Mesendoderm (in vitro differentiated cells): ENCODE data around the gene AVPR2.

Source experiments
- DNase-seq: peaks from one replicate; pipeline ENCODE4 v3.0.0; 2013
- H2AK5ac ChIP-seq: 2 replicates; pipeline ENCODE4 v1.6.1; 2013; ENCODE audit warnings: low read length, inconsistent platforms
- H2BK120ac ChIP-seq: 2 replicates; pipeline ENCODE4 v1.6.1; 2013; ENCODE audit warnings: low read depth, mild to moderate bottlenecking, low read length, moderate library complexity, mixed read lengths
- H2BK15ac ChIP-seq: replicated peaks from 2 replicates; pipeline ENCODE4 v1.6.1; 2013; ENCODE audit warnings: low read depth, mild to moderate bottlenecking, moderate library complexity
- H2BK5ac ChIP-seq: 2 replicates; pipeline ENCODE4 v1.6.1; 2013; ENCODE audit warnings: low read length, inconsistent platforms
- H3K18ac ChIP-seq: 2 replicates; pipeline ENCODE4 v1.6.1; 2013; ENCODE audit warnings: mild to moderate bottlenecking, low read length, mixed read lengths
- H3K23ac ChIP-seq: one replicate; pipeline ENCODE4 v1.6.1; 2013; ENCODE audit warnings: low read length
- H3K27ac ChIP-seq: 2 replicates; pipeline ENCODE4 v1.5.1; 2013; ENCODE audit warnings: low read depth, mild to moderate bottlenecking, inconsistent platforms, low read length, moderate library complexity
- H3K27me3 ChIP-seq: 2 replicates; pipeline ENCODE4 v1.6.1; 2013; ENCODE audit warnings: low read length, control low read depth, mild to moderate bottlenecking, inconsistent platforms; ENCODE audit not compliant: insufficient read depth, poor library complexity
- H3K36me3 ChIP-seq: 2 replicates; pipeline ENCODE4 v1.6.1; 2013; ENCODE audit warnings: low read length, inconsistent platforms; ENCODE audit not compliant: control insufficient read depth, insufficient read depth
- H3K4ac ChIP-seq: one replicate; pipeline ENCODE4 v1.6.1; 2013; ENCODE audit warnings: low read depth, mild to moderate bottlenecking, low read length, moderate library complexity
- H3K4me1 ChIP-seq: 2 replicates; pipeline ENCODE4 v1.6.1; 2013; ENCODE audit warnings: low read depth, low read length, inconsistent platforms; ENCODE audit not compliant: control insufficient read depth
- H3K4me2 ChIP-seq: 2 replicates; pipeline ENCODE4 v1.6.1; 2013; ENCODE audit warnings: low read length
- H3K4me3 ChIP-seq: 2 replicates; pipeline ENCODE4 v1.5.1; 2013; ENCODE audit warnings: mild to moderate bottlenecking, low read length
- H3K56ac ChIP-seq: one replicate; pipeline ENCODE4 v1.6.1; 2013; ENCODE audit warnings: low read length
- H3K79me1 ChIP-seq: 2 replicates; pipeline ENCODE4 v1.6.1; 2013; ENCODE audit warnings: low read length, inconsistent platforms
- H3K79me2 ChIP-seq: 2 replicates; pipeline ENCODE4 v1.6.1; 2013; ENCODE audit warnings: mild to moderate bottlenecking, low read length; ENCODE audit not compliant: control insufficient read depth, insufficient read depth
- H3K9ac ChIP-seq: 2 replicates; pipeline ENCODE4 v1.6.1; 2013; ENCODE audit warnings: low read length, inconsistent platforms
- H4K5ac ChIP-seq: one replicate; pipeline ENCODE4 v1.6.1; 2013; ENCODE audit warnings: low read length
- H4K8ac ChIP-seq: one replicate; pipeline ENCODE4 v1.6.1; 2013; ENCODE audit warnings: low read depth, mild to moderate bottlenecking, control low read depth, low read length, moderate library complexity
- WGBS: extraction: QIAGEN DNeasy Blood & Tissue Kit; methylation state at CpG from one replicate; pipeline ENCODE4 v1.1.7; 2013; ENCODE audit warnings: low lambda C conversion rate, missing lambda C conversion rate; ENCODE audit not compliant: insufficient coverage; ENCODE audit errors: extremely low coverage; 5-methylcytosine and 5-hydroxymethylcytosine counted together

The AVPR2 gene

DNA sequence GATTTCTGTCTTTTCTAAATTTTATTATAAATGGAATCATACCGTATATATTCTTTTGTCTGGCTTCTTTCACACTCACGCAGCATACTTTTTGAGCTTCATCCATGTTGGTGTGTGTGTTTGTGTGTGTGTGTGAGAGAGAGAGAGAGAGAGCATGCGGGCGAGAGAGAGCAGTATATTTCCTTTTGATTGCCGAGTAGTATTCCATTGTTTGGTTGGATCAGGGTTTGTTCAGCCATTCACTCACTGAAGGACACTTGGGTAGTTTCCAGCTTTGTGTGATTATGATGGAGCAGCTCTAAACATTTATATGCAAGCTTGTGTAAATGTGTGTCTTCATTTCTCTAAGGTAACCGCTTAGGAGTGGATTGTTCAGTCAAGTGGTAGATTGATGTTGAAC is 15.3 kb upstream of the AVPR2 start:
- no CpG with 5 or more reads among the region's 6 CpGs for WGBS
- H3K4me2 ChIP-seq = no peak overlapping the region
- no peak overlapping the region for H3K18ac ChIP-seq
- H3K9ac ChIP-seq = no peak overlapping the region
- H4K8ac ChIP-seq = no peak overlapping the region
- H2AK5ac ChIP-seq = no peak overlapping the region
- H3K27me3 ChIP-seq = no peaks in the 10 kb centered on the region
- H3K79me2 ChIP-seq = peaks cover 2% of the 10 kb centered on the region
- H4K5ac ChIP-seq = no peak overlapping the region
- no peaks in the 10 kb centered on the region for H3K79me1 ChIP-seq
- H3K4me1 ChIP-seq = no peaks in the 10 kb centered on the region
- no peak overlapping the region for H3K23ac ChIP-seq
- H3K4me3 ChIP-seq = no peak overlapping the region
- H3K56ac ChIP-seq = no peak overlapping the region
- no peaks in the 10 kb centered on the region for H3K36me3 ChIP-seq
- H2BK5ac ChIP-seq = no peak overlapping the region
- H2BK120ac ChIP-seq = no peak overlapping the region
- no peak overlapping the region for H2BK15ac ChIP-seq
- no peak for DNase-seq
- H3K4ac ChIP-seq = no peak overlapping the region
- no peak overlapping the region for H3K27ac ChIP-seq

DNA sequence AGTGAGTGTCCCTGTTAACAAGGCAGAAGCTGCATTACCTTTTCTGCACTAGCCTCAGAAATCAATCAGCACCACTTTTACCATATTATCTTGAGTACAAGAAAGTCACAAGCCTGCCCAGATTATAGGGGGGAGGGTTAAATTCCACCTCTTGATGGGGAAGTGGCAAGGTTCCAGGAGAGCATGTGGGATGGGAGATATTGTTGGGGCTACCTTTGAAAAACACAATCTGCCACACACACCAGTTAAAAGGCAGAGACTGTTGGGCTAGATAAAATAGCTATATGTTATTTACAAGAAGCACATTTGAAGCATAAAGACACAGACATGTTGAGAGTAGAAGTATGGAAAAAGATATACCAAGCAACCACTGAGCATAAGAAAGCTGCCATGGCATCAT is 6.6 kb upstream of the AVPR2 start:
- Histone ChIP-seq H3K36me3 (no peaks in the 10 kb centered on the region), H3K56ac (no peak overlapping the region), H3K79me1 (no peaks in the 10 kb centered on the region), H4K5ac (no peak overlapping the region), H3K79me2 (no peaks in the 10 kb centered on the region), H2BK120ac (no peak overlapping the region), H3K4me3 (no peak overlapping the region), H3K23ac (no peak overlapping the region), H3K27me3 (no peaks in the 10 kb centered on the region), H3K4me2 (no peak overlapping the region), H3K18ac (no peak overlapping the region), H2BK15ac (no peak overlapping the region), H4K8ac (no peak overlapping the region), H2BK5ac (no peak overlapping the region), H3K27ac (no peak overlapping the region), H3K9ac (no peak overlapping the region), H3K4me1 (no peaks in the 10 kb centered on the region), H2AK5ac (no peak overlapping the region), H3K4ac (no peak overlapping the region)
- DNase-seq = no peak

DNA sequence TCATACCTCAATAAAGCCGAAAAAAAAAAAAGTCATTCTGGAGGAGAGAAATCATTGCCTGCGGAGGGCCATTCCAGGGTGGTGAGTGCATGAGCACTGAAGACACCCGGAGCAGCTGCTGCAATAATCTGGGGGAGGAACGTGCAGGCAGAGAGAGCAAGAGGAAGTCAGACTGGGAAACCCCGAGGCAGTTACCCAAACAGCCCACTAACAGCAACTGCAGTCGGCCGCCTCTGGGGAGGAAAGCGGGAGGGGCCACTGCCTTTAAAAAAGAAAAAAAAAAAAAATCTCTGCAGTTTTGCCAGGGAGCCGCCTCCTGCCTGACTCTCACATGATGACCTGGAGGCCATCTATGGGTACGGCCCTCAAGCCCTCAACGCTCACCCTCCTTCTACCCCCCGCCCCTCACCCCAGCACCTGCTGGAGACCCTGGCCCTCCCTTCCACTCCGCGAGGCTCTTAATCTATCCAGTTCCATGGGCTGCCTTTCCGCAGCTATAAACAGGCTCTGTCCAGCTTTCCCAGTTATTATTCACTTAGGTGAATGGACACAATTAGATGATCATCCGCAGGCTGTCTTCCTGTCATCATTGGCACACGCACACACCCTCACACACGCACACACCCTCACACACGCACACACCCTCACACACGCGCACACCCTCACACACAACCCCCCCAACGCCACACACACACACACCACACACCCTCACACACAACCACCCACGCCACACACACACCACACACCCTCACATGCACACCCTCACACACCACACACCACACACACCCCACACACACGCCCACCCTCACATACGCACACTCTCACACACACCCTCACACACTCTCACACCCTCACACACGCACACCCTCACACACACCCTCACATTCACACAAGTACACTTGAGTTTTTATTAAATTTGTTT is 3.4 kb upstream of the AVPR2 start:
- H3K79me1 ChIP-seq = no peaks in the 10 kb centered on the region
- H4K5ac ChIP-seq = no peak overlapping the region
- no peak overlapping the region for H3K4me3 ChIP-seq
- DNase-seq = peak; percentile 87
- no peak overlapping the region for H2BK15ac ChIP-seq
- no peak overlapping the region for H3K9ac ChIP-seq
- no peak overlapping the region for H3K18ac ChIP-seq
- 100% methylated on average over 2 of the region's 26 CpGs for WGBS
- no peaks in the 10 kb centered on the region for H3K27me3 ChIP-seq
- H3K27ac ChIP-seq = no peak overlapping the region
- H3K23ac ChIP-seq = no peak overlapping the region
- H3K79me2 ChIP-seq = no peaks in the 10 kb centered on the region
- no peak overlapping the region for H2AK5ac ChIP-seq
- no peak overlapping the region for H3K4me2 ChIP-seq
- no peaks in the 10 kb centered on the region for H3K36me3 ChIP-seq
- H3K4me1 ChIP-seq = no peaks in the 10 kb centered on the region
- H2BK5ac ChIP-seq = no peak overlapping the region
- no peak overlapping the region for H4K8ac ChIP-seq
- H3K56ac ChIP-seq = peak overlapping the region; percentile 49
- no peak overlapping the region for H3K4ac ChIP-seq
- no peak overlapping the region for H2BK120ac ChIP-seq

GRCh38 chrX:153901753-153902140 is 2.7 kb upstream of the AVPR2 start:
- Histone ChIP-seq H3K27ac (no peak overlapping the region), H3K4ac (no peak overlapping the region), H2AK5ac (no peak overlapping the region), H2BK5ac (no peak overlapping the region), H3K79me2 (no peaks in the 10 kb centered on the region), H4K5ac (no peak overlapping the region), H4K8ac (no peak overlapping the region), H2BK120ac (no peak overlapping the region), H3K23ac (no peak overlapping the region), H3K36me3 (no peaks in the 10 kb centered on the region), H2BK15ac (no peak overlapping the region), H3K27me3 (no peaks in the 10 kb centered on the region), H3K79me1 (no peaks in the 10 kb centered on the region), H3K18ac (no peak overlapping the region), H3K9ac (no peak overlapping the region), H3K4me1 (no peaks in the 10 kb centered on the region), H3K56ac (no peak overlapping the region), H3K4me2 (no peak overlapping the region), H3K4me3 (no peak overlapping the region)
- DNase-seq = no peak
- WGBS = no CpG with 5 or more reads among the region's 8 CpGs

- no peak overlapping the region for H3K4me3 ChIP-seq
- no peak overlapping the region for H3K4ac ChIP-seq
- H3K18ac ChIP-seq = no peak overlapping the region
- no peak for DNase-seq
- H3K27me3 ChIP-seq = no peaks in the 10 kb centered on the region
- H2BK120ac ChIP-seq = no peak overlapping the region
- H3K79me2 ChIP-seq = no peaks in the 10 kb centered on the region
- no peak overlapping the region for H3K56ac ChIP-seq
- H3K23ac ChIP-seq = no peak overlapping the region
- H3K79me1 ChIP-seq = no peaks in the 10 kb centered on the region
- no peak overlapping the region for H2BK5ac ChIP-seq
- H3K9ac ChIP-seq = no peak overlapping the region
- no peaks in the 10 kb centered on the region for H3K4me1 ChIP-seq
- H2BK15ac ChIP-seq = no peak overlapping the region
- H3K27ac ChIP-seq = no peak overlapping the region
- no peak overlapping the region for H4K8ac ChIP-seq
- no peak overlapping the region for H2AK5ac ChIP-seq
- H4K5ac ChIP-seq = no peak overlapping the region
- whole genome bisulfite sequencing = no CpG with 5 or more reads among the region's 10 CpGs
- no peaks in the 10 kb centered on the region for H3K36me3 ChIP-seq
- no peak overlapping the region for H3K4me2 ChIP-seq
These were observed 2.1 kb upstream of the AVPR2 start for GRCh38 chrX:153902385-153902784.
